Activated CD8-positive, alpha-beta T cell treated with anti-CD3 and anti-CD28 coated beads, Interleukin-2, amount 10 ng/mL, durations not matched to agents 7 days and 5 days (primary cell): ENCODE data around the gene UGT1A9. TPM values are rescaled to one million over a fixed set of nuclear protein-coding genes. Genes with fewer than 3 reads are reported as not detected.
"Not testable (repeated sequence)": the region's sequence is repeated elsewhere in the genome, so short reads cannot be mapped to it uniquely, and the experiment has no call there.

Experiments used
- ATAC-seq: fragments of 150-1000 bp; cut with Tn5 transposase; one replicate; pipeline ENCODE4 v1.10.0; 2021; ENCODE audit warnings: moderate library complexity
- CTCF ChIA-PET: fragments of 350-600 bp; sonication (Branson Sonifier 250); formaldehyde crosslinking; loops from one replicate; lab custom pipeline; 2021; ENCODE audit warnings: antibody characterized with exemption; lab: Charles Lee
- POLR2A ChIA-PET: fragments of 350-600 bp; sonication (Branson Sonifier 250); formaldehyde crosslinking; loops from one replicate; lab custom pipeline; 2021; ENCODE audit warnings: antibody characterized with exemption; lab: Charles Lee
- DNase-seq: peaks from one replicate; pipeline ENCODE4 v3.0.0-alpha.2; 2020
- H3K27ac Mint-ChIP-seq: one replicate; pipeline ENCODE4 v1.8.0; 2021; ENCODE audit warnings: mild to moderate bottlenecking, mixed read lengths
- H3K27me3 Mint-ChIP-seq: one replicate; pipeline ENCODE4 v1.8.0; 2021; ENCODE audit warnings: low read depth, mixed read lengths
- H3K36me3 Mint-ChIP-seq: one replicate; pipeline ENCODE4 v1.8.0; 2021; ENCODE audit warnings: low read depth, mixed read lengths
- H3K4me1 Mint-ChIP-seq: one replicate; pipeline ENCODE4 v1.8.0; 2021; ENCODE audit warnings: low read depth, mixed read lengths
- H3K4me3 Mint-ChIP-seq: one replicate; pipeline ENCODE4 v1.8.0; 2021; ENCODE audit warnings: mild to moderate bottlenecking, mixed read lengths
- H3K9me3 Mint-ChIP-seq: one replicate; pipeline ENCODE4 v1.8.0; 2022; ENCODE audit warnings: mixed read lengths; ENCODE audit not compliant: insufficient read depth
- total RNA-seq, 2 experiments: library from RNA; stranded (reverse); gene quantifications; one replicate each; pipeline ENCODE4 v1.2.3, GENCODE V29; 2021

The UGT1A9 gene
- total RNA-seq, 2 experiments from 2014 or later = not detected

DNA sequence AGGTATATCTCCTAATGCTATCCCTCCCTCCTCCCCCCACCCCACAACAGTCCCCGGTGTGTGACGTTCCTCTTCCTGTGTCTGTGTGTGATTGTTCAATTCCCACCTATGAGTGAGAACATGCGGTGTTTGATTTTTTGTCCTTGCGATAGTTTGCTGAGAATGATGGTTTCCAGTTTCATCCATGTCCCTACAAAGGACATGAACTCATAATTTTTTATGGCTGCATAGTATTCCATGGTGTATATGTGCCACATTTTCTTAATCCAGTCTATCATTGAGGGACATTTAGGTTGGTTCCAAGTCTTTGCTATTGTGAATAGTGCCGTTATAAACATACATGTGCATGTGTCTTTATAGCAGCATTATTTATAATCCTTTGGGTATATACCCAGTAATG, 29.1 kb downstream of the UGT1A9 start:
- H3K9me3 Mint-ChIP-seq, ATAC-seq, H3K4me1 Mint-ChIP-seq, CTCF ChIA-PET, H3K36me3 Mint-ChIP-seq, H3K4me3 Mint-ChIP-seq, DNase-seq, POLR2A ChIA-PET, H3K27ac Mint-ChIP-seq: not testable (repeated sequence)
- H3K27me3 Mint-ChIP-seq = peaks cover 30% of the 10 kb centered on the region

DNA sequence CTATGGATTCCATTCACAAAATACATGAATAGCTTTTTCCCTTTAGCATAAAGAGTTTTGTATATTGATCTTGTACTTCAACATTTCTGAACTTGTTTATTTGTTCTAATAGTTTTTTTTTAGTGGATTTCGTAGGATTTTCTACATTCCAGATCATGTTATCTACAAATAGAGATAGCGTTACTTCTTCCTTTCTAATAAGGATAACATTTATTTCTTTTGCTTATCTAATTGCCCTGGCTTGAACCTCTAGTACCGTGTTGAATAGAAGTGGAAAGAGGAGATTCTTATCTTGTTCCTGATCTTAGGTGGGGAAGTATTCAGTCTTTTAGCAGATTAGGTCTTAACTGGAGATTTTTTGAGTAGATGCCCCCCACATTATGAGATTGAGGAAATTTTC, 30.5 kb downstream of the UGT1A9 start:
- CTCF ChIA-PET = no interaction called here
- peaks cover 26% of the 10 kb centered on the region for H3K27me3 Mint-ChIP-seq
- H3K36me3 Mint-ChIP-seq = no peaks in the 10 kb centered on the region
- H3K4me1 Mint-ChIP-seq = no peaks in the 10 kb centered on the region
- DNase-seq (no peak), ATAC-seq (no peak)
- H3K27ac Mint-ChIP-seq = no peak overlapping the region
- POLR2A ChIA-PET = no interaction called here
- no peak overlapping the region for H3K4me3 Mint-ChIP-seq
- H3K9me3 Mint-ChIP-seq = no peaks in the 10 kb centered on the region

DNA sequence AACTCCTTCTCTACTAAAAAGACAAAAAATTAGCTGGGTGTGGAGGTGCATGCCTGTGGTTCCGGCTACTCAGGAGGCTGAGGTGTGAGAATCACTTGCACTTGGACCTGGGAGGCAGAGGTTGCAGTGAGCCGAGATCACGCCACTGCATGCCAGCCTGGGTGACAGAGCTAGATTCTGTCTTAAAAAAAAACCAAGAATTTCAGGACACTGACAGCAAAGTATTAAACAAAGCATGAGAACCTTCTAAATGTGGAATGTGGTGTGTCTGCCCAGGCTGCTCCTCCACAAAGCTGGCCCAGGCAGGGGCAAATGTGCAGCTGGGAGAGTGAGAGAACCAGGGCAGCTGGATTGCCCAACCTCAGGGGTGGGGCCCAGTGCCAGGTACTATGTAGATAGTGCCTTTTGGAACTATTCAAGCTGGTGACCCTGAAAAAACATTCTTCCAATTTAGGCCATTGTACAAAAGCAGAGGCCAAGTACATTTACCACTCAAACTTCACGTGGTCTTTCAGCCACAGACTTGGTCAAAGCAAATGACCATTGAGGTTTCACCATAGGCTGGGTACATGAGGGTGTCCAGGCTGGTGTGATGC, 34.3 kb downstream of the UGT1A9 start:
- ChIA-PET POLR2A (no interaction called here), CTCF (no interaction called here)
- DNase-seq (no peak), ATAC-seq (no peak)
- Mint-ChIP-seq H3K27ac (no peak overlapping the region), H3K36me3 (no peaks in the 10 kb centered on the region), H3K4me1 (no peaks in the 10 kb centered on the region), H3K4me3 (no peak overlapping the region), H3K27me3 (peaks cover 22% of the 10 kb centered on the region), H3K9me3 (no peaks in the 10 kb centered on the region)

- Mint-ChIP-seq H3K36me3 (no peaks in the 10 kb centered on the region), H3K4me1 (peaks cover 2% of the 10 kb centered on the region), H3K27ac (no peak overlapping the region), H3K4me3 (no peak overlapping the region), H3K27me3 (peaks cover 21% of the 10 kb centered on the region), H3K9me3 (no peaks in the 10 kb centered on the region)
- ATAC-seq (no peak), DNase-seq (no peak)
- CTCF ChIA-PET = no interaction called here
- POLR2A ChIA-PET = no interaction called here
These were observed 35.0 kb downstream of the UGT1A9 start for GRCh38 chr2:233706720-233707119.

GRCh38 chr2:233707940-233708644, 36.4 kb downstream of the UGT1A9 start:
- POLR2A ChIA-PET = no interaction called here
- DNase-seq = no peak

GRCh38 chr2:233708942-233709341, 37.2 kb downstream of the UGT1A9 start:
- no peak overlapping the region for H3K4me3 Mint-ChIP-seq
- CTCF ChIA-PET = no interaction called here
- H3K27ac Mint-ChIP-seq = no peak overlapping the region
- ATAC-seq (no peak), DNase-seq (no peak)
- peaks cover 11% of the 10 kb centered on the region for H3K27me3 Mint-ChIP-seq
- POLR2A ChIA-PET = no interaction called here
- H3K9me3 Mint-ChIP-seq = no peaks in the 10 kb centered on the region
- H3K4me1 Mint-ChIP-seq = peaks cover 11% of the 10 kb centered on the region
- no peaks in the 10 kb centered on the region for H3K36me3 Mint-ChIP-seq

More at GRCh38 chr2:233707940-233708644, 36.4 kb downstream of the UGT1A9 start:
- peaks cover 12% of the 10 kb centered on the region for H3K27me3 Mint-ChIP-seq
- no peaks in the 10 kb centered on the region for H3K36me3 Mint-ChIP-seq
- ATAC-seq = no peak
- H3K4me1 Mint-ChIP-seq = peaks cover 5% of the 10 kb centered on the region
- H3K9me3 Mint-ChIP-seq = no peaks in the 10 kb centered on the region
- CTCF ChIA-PET = no interaction called here
- H3K27ac Mint-ChIP-seq = no peak overlapping the region
- no peak overlapping the region for H3K4me3 Mint-ChIP-seq

- no peaks in the 10 kb centered on the region for H3K9me3 Mint-ChIP-seq
- H3K27me3 Mint-ChIP-seq = peaks cover 12% of the 10 kb centered on the region
- no peak overlapping the region for H3K27ac Mint-ChIP-seq
- H3K4me1 Mint-ChIP-seq = peaks cover 16% of the 10 kb centered on the region
- ChIA-PET CTCF (interaction anchor here (1.0 to 1.1 kb wide), 2 partner anchors 15 to 661 kb away, joined by 3 to 4 read pairs; no protein-coding TSS in a partner anchor), POLR2A (no interaction called here)
- H3K4me3 Mint-ChIP-seq = no peak overlapping the region
- H3K36me3 Mint-ChIP-seq = no peaks in the 10 kb centered on the region
- ATAC-seq = peak; percentile 84
- DNase-seq = peak; percentile 78
These were observed 39.8 kb downstream of the UGT1A9 start for GRCh38 chr2:233711312-233712008.

DNA sequence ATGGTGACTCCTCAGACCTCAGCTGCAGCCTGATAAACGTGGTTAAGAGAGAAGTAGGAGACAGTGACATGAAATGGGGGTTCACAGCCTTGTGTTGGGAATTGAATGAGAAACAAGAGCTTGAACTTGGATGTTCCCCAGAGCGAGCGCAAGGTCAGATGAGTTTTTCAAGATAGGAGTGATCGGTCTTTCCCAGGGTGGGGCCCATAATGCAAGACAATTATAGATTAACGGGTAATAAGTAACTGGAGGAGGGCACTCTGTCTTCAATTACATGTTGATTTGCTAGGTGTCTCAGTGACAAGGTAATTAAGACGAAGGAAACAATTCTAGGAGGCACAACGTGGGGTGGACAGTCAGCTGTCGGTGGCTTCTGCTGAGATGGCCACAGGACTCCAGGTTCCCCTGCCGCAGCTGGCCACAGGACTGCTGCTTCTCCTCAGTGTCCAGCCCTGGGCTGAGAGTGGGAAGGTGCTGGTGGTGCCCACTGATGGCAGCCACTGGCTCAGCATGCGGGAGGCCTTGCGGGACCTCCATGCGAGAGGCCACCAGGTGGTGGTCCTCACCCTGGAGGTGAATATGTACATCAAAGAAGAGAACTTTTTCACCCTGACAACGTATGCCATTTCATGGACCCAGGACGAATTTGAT, 41.0 kb downstream of the UGT1A9 start, which contains the start of gene UGT1A5:
TSS of gene UGT1A5 (plus strand) at position 297 of the 651 bp plus-strand sequence. CDS start at position 382, 85 bp downstream.
- H3K9me3 Mint-ChIP-seq = no peaks in the 10 kb centered on the region
- CTCF ChIA-PET = interaction anchor here (0.7 kb wide), 1 partner anchor 236 kb away, joined by 3 read pairs; no protein-coding TSS in a partner anchor
- ATAC-seq (no peak), DNase-seq (no peak)
- peaks cover 12% of the 10 kb centered on the region for H3K27me3 Mint-ChIP-seq
- POLR2A ChIA-PET = no interaction called here
- no peaks in the 10 kb centered on the region for H3K36me3 Mint-ChIP-seq
- H3K27ac Mint-ChIP-seq = no peak within 1 kb of the TSS
- H3K4me1 Mint-ChIP-seq = peaks cover 16% of the 10 kb centered on the region
- H3K4me3 Mint-ChIP-seq = no peak within 1 kb of the TSS

- DNase-seq (no peak), ATAC-seq (no peak)
- Mint-ChIP-seq H3K9me3 (no peaks in the 10 kb centered on the region), H3K4me1 (peaks cover 16% of the 10 kb centered on the region), H3K4me3 (no peak overlapping the region), H3K36me3 (no peaks in the 10 kb centered on the region), H3K27ac (no peak overlapping the region), H3K27me3 (peaks cover 12% of the 10 kb centered on the region)
- POLR2A ChIA-PET = no interaction called here
- CTCF ChIA-PET = no interaction called here
These were observed 41.5 kb downstream of the UGT1A9 start for GRCh38 chr2:233713262-233713615.

DNA sequence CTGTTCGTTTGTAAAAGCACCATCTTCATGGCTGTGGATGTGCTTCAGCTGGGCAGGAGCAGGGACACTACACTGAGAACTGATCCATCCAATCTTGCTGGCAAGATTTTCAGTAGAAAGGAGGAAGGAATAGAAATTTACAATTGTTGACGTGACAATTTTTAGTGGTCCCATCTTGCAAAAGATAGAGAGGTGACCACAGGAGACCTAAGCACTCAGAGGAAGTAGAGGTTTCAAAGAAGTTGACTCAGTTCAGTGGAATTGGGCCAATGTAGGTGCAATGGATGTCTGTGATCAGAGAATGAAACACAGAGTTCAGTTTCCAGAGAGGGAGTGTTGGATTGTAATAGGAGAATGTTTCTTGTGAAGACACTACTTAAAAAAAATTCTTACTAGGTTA, 42.4 kb downstream of the UGT1A9 start:
- H3K4me3 Mint-ChIP-seq = no peak overlapping the region
- H3K27me3 Mint-ChIP-seq = peaks cover 13% of the 10 kb centered on the region
- ATAC-seq (no peak), DNase-seq (no peak)
- peaks cover 16% of the 10 kb centered on the region for H3K4me1 Mint-ChIP-seq
- H3K36me3 Mint-ChIP-seq = no peaks in the 10 kb centered on the region
- ChIA-PET POLR2A (no interaction called here), CTCF (no interaction called here)
- H3K9me3 Mint-ChIP-seq = no peaks in the 10 kb centered on the region
- H3K27ac Mint-ChIP-seq = no peak overlapping the region

DNA sequence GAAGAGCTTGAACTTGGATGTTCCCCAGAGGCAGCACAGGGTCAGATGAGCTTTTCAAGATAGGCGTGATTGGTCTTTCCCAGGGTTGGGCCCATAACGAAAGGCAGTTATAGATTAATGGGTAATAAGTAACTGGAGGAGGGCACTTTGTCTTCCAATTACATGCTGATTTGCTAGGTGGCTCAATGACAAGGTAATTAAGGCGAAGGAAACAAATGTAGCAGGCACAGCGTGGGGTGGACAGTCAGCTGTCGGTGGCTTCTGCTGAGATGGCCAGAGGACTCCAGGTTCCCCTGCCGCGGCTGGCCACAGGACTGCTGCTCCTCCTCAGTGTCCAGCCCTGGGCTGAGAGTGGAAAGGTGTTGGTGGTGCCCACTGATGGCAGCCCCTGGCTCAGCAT, 46.9 kb downstream of the UGT1A9 start, which contains the start of gene UGT1A4:
TSS of gene UGT1A4 (plus strand) at position 185 of the 400 bp plus-strand sequence. CDS start at position 270, 85 bp downstream.
- no peak within 1 kb of the TSS for H3K27ac Mint-ChIP-seq
- ChIA-PET CTCF (no interaction called here), POLR2A (no interaction called here)
- H3K36me3 Mint-ChIP-seq = no peaks in the 10 kb centered on the region
- no peak for DNase-seq
- H3K4me1 Mint-ChIP-seq = peaks cover 9% of the 10 kb centered on the region
- H3K4me3 Mint-ChIP-seq = no peak within 1 kb of the TSS
- no peak for ATAC-seq
- H3K9me3 Mint-ChIP-seq = no peaks in the 10 kb centered on the region
- peaks cover 16% of the 10 kb centered on the region for H3K27me3 Mint-ChIP-seq
